Measurements from ENCODE around the gene OTUD6A.
A peak's percentile ranks its signal among the peaks of the same experiment; 100 is the strongest.

The OTUD6A gene, protein sequence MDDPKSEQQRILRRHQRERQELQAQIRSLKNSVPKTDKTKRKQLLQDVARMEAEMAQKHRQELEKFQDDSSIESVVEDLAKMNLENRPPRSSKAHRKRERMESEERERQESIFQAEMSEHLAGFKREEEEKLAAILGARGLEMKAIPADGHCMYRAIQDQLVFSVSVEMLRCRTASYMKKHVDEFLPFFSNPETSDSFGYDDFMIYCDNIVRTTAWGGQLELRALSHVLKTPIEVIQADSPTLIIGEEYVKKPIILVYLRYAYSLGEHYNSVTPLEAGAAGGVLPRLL

DNA sequence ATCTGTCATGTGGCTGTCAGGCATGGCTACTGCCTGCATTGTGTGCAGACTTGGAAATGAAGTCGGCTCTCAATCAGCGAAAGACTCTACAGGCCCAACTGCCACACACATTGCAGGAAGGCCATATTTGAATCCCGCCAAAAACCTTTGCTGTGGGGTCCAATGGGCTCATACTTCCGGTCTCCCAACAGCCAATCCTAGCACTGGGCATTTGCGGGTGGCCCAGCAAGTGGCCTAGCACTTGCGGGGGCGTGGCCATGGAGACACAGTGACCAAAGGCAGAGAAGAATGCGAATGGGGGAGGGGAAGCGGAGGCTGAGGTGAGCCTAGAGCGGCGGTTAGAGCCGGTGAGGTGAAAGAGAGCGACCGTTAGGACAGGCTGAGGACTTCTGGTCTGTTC is at the start of gene OTUD6A:
TSS of gene OTUD6A (plus strand) at position 382 of the 400 bp plus-strand sequence. CDS start 68 bp downstream, outside the sequence.
- TF ChIP-seq, protein P1, sequence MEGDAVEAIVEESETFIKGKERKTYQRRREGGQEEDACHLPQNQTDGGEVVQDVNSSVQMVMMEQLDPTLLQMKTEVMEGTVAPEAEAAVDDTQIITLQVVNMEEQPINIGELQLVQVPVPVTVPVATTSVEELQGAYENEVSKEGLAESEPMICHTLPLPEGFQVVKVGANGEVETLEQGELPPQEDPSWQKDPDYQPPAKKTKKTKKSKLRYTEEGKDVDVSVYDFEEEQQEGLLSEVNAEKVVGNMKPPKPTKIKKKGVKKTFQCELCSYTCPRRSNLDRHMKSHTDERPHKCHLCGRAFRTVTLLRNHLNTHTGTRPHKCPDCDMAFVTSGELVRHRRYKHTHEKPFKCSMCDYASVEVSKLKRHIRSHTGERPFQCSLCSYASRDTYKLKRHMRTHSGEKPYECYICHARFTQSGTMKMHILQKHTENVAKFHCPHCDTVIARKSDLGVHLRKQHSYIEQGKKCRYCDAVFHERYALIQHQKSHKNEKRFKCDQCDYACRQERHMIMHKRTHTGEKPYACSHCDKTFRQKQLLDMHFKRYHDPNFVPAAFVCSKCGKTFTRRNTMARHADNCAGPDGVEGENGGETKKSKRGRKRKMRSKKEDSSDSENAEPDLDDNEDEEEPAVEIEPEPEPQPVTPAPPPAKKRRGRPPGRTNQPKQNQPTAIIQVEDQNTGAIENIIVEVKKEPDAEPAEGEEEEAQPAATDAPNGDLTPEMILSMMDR (conservative IDR thresholded peaks at IDR 0.05; ENCODE audit: low read depth, low read length), result no peak
- H3K4me3 ChIP-seq (ENCODE audit: low read depth, low read length), result no peak within 1 kb of the TSS
- no peak for DNase-seq (ENCODE audit: low read depth)

DNA sequence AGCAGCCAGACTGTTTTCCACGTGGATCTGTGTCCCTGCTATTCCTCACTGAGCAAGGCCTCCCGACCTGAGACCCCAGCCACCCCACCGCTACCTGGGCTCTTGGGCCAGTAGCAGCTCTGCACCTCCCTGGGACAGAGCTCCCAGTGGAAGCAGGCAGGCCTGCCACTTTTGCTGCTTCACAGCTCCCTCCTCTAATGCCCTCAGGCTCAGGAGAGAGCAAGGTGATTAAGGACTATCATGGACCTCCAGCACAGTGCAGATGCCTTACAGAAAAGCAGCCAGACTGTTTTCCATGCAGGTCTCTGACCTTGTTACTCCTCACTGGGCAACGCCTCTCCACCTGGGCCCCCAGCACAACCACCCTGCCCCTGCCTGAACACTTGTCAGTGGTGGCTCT is 49.5 kb upstream of the OTUD6A start:
- H3K4me3 ChIP-seq (ENCODE audit: low read depth, low read length), result no peak overlapping the region
- no peak for DNase-seq (ENCODE audit: low read depth)
- TF ChIP-seq, protein P1 (conservative IDR thresholded peaks at IDR 0.05; ENCODE audit: low read depth, low read length), result no peak

DNA sequence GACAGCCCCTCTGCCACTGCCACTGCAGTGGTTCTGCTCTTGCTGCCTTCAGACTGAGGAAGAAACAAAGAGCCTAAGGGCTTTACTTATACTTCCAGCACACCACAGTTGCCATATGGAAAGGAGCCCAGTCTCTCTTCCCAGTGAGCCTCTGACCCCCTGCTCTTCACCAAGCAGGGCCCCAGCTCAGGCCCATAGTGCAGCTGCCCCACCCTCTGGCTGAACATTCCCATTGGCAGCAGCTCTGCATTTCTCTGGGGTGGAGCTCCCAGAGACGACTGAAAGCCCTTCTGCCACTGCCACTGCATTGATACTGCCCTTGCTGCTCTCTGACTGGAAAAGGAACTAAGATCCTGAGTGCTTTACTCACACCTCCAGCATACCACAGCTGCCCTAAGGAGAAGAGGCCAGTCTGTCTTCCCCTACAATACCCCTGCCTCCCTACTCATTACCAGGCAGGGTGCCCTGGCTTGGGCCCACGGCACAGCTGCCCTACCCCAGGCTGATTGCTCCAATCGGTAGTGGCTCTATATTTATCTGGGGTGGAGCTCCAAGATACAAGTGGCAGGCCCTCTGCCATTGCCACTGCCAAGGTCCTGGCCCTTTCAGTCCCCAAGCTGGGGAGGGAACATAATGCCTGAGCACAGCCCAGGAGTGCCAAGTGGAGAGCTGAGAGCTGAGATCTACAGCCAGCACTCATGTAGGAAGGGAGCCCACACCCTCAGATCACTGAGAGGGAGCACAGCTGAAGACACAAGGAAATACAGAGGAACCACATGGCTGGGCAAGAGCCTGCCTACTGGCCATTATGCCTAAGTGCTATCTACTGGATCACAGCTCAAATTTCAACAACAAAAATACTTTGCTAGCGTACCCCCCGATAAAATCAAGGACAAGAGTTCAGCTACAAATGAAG is 48.5 kb upstream of the OTUD6A start:
- no peak overlapping the region for H3K4me3 ChIP-seq (ENCODE audit: low read depth, low read length)
- peak; percentile 25 for DNase-seq (ENCODE audit: low read depth)
- TF ChIP-seq, protein P1 (conservative IDR thresholded peaks at IDR 0.05; ENCODE audit: low read depth, low read length), result no peak

DNA sequence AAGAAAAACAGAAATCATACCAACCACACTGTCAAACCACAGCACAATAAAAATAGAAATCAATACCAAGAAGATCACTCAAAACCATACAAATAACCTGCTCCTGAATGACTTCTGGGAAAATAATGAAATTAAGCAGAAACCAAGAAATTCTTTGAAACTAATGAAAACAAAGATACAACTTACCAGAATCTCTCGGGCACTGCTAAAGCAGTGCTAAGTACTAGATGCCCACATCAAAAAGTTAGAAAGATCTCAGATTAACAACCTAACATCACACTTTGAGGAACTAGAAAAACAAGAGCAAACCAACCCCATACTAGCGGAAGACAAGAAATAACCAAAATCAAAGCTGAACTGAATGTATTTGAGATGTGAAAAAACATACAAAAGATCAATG is 45.7 kb upstream of the OTUD6A start:
- H3K4me3 ChIP-seq (ENCODE audit: low read depth, low read length), result no peak overlapping the region
- no peak for DNase-seq (ENCODE audit: low read depth)
- TF ChIP-seq, protein P1 (conservative IDR thresholded peaks at IDR 0.05; ENCODE audit: low read depth, low read length), result no peak

DNA sequence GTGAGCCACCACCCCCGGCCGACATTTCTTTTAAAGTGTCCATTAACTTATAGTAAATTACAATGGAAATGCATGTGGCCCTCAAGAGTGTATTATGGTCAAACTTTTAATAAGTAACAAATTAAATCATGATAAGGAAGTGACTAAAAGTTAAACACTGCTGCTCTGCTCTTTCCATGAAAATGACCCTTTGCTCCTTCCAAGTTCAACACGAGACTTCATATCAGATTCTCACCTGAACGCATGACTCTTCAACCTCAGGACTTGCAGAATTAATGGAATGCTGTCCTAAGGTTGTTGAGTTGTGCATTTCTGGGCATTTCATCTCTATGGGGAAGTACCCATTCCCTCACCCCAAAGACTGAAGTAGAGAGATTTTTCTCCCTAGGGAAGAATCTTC is 39.6 kb upstream of the OTUD6A start:
- DNase-seq (ENCODE audit: low read depth), result no peak
- H3K4me3 ChIP-seq (ENCODE audit: low read depth, low read length), result no peak overlapping the region
- TF ChIP-seq, protein P1 (conservative IDR thresholded peaks at IDR 0.05; ENCODE audit: low read depth, low read length), result no peak

DNA sequence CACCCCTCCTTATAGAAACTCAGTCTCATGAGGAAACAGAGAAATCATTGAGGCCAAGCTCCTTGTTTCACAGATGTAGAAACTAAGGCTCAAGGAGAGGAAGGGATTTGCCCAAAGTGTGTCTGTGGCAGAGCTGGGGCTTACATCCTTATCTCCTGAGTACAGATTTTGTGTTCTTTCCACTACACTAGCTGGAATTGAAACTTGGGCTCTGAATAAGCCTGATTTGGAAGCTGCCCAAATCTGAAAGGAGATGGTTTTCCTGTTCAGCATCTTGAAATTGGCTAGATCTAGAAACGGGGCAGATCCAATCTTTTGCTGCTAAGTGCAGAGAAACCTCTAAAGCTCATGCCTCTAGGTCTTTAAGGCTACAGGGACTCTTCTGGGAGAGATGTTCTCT is 36.8 kb upstream of the OTUD6A start:
- no peak overlapping the region for H3K4me3 ChIP-seq (ENCODE audit: low read depth, low read length)
- TF ChIP-seq, protein P1 (conservative IDR thresholded peaks at IDR 0.05; ENCODE audit: low read depth, low read length), result no peak
- peak; percentile 43 for DNase-seq (ENCODE audit: low read depth)
